ENCODE results near the gene RSPO1. TPM values are rescaled to one million over a fixed set of nuclear protein-coding genes. Genes with fewer than 3 reads are reported as not detected.

The RSPO1 gene
- total and polyA plus RNA-seq, 4 donors: 0.06 to 0.14 (median 0.08) TPM; not detected in 1

- H3K27me3 ChIP-seq (ENCODE audit: control insufficient read depth in 4 of 4, insufficient read depth in 4 of 4, low read length in 3 of 4): peaks cover 0 to 20% (median 11%) of the 10 kb centered on the region in 4 donors
- DNase-seq (ENCODE audit: low spot score): no peak
- H3K9ac ChIP-seq (ENCODE audit: low read depth in 1 of 2, low read length in 2 of 2): no peak overlapping the region
- H3K4me3 ChIP-seq (ENCODE audit: low read depth in 1 of 3, low read length in 3 of 3): no peak overlapping the region
- TF ChIP-seq FOXA1 (IDR thresholded peaks at IDR 0.05) (no peak), REST (IDR thresholded peaks at IDR 0.05) (no peak), JUND (IDR thresholded peaks at IDR 0.05) (no peak), GABPA (IDR thresholded peaks at IDR 0.05 in 1 of 2, conservative IDR thresholded peaks at IDR 0.05 in 1 of 2) (no peak), SP1 (IDR thresholded peaks at IDR 0.05) (no peak), YY1 (IDR thresholded peaks at IDR 0.05) (no peak), MAX (IDR thresholded peaks at IDR 0.05) (no peak), HNF4G (IDR thresholded peaks at IDR 0.05) (no peak)
- H3K9me3 ChIP-seq (ENCODE audit: control insufficient read depth in 4 of 4, low read length in 3 of 4): no peaks in the 10 kb centered on the region
- no peaks in the 10 kb centered on the region for H3K36me3 ChIP-seq (ENCODE audit: control insufficient read depth in 4 of 4, insufficient read depth in 3 of 4, low read depth in 1 of 4, low read length in 3 of 4)
- H3K27ac ChIP-seq (ENCODE audit: low read depth in 1 of 2, low read length in 2 of 2): no peak overlapping the region
- H3K4me1 ChIP-seq (ENCODE audit: control insufficient read depth in 4 of 4, insufficient read depth in 4 of 4, low read length in 3 of 4): peaks cover 0 to 11% (median 8%) of the 10 kb centered on the region in 4 donors
Measured at GRCh38 chr1:37629008-37629407, 5.7 kb downstream of the RSPO1 start.

DNA sequence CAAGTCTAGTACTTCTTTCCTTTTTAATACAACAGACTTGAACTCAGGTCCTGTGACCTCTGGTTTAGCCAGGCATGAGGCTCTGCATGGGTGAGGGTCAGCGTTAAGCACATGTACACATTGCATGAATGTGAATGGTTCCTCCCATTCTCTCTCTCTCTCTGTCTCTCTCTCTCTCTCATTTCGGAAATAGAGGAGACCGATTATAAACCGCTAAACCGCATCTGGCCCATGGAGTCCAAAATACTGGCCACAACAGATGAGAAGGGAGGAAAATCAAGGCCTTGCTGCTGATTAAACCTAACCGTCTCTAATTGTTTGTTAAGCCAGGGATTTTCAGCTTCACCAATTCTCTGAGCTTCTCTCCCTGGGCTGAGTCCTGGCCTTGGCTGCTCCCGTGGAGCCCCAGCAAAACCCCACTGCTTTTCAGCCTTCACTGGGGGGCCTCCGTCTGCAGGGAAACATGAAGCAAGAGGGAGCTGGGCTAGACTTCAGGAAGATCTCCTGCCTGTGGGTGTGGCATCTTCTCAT lies 6.6 kb downstream of the RSPO1 start:
- Histone ChIP-seq H3K27me3 (ENCODE audit: control insufficient read depth in 4 of 4, insufficient read depth in 4 of 4, low read length in 3 of 4) (peaks cover 0 to 20% (median 6%) of the 10 kb centered on the region in 4 donors), H3K9ac (ENCODE audit: low read depth in 1 of 2, low read length in 2 of 2) (no peak overlapping the region), H3K27ac (ENCODE audit: low read depth in 1 of 2, low read length in 2 of 2) (no peak overlapping the region), H3K36me3 (ENCODE audit: control insufficient read depth in 4 of 4, insufficient read depth in 3 of 4, low read depth in 1 of 4, low read length in 3 of 4) (no peaks in the 10 kb centered on the region), H3K4me3 (ENCODE audit: low read depth in 1 of 3, low read length in 3 of 3) (no peak overlapping the region), H3K4me1 (ENCODE audit: control insufficient read depth in 4 of 4, insufficient read depth in 4 of 4, low read length in 3 of 4) (peaks cover 0 to 11% (median 8%) of the 10 kb centered on the region in 4 donors), H3K9me3 (ENCODE audit: control insufficient read depth in 4 of 4, low read length in 3 of 4) (no peaks in the 10 kb centered on the region)
- WGBS: 73% methylated on average over 8 of the region's 8 CpGs
- TF ChIP-seq JUND (IDR thresholded peaks at IDR 0.05) (no peak), TAF1 (conservative IDR thresholded peaks at IDR 0.05) (no peak), YY1 (IDR thresholded peaks at IDR 0.05) (no peak), FOXA2 (IDR thresholded peaks at IDR 0.05) (no peak), REST (IDR thresholded peaks at IDR 0.05) (no peak), CTCF (IDR thresholded peaks at IDR 0.05; ENCODE audit: low read depth, low read length, missing input control) (no peak), EGR1 (IDR thresholded peaks at IDR 0.05; ENCODE audit: low read depth in 2 of 2) (no peak), GABPA (IDR thresholded peaks at IDR 0.05 in 1 of 2, conservative IDR thresholded peaks at IDR 0.05 in 1 of 2) (no peak), RAD21 (IDR thresholded peaks at IDR 0.05) (no peak), HNF4A (conservative IDR thresholded peaks at IDR 0.05) (no peak), NR2F2 (IDR thresholded peaks at IDR 0.05) (no peak), RXRA (IDR thresholded peaks at IDR 0.05) (no peak), HNF4G (IDR thresholded peaks at IDR 0.05) (no peak), SP1 (IDR thresholded peaks at IDR 0.05) (no peak), MAX (IDR thresholded peaks at IDR 0.05) (no peak), FOXA1 (IDR thresholded peaks at IDR 0.05) (no peak)
- TF ChIP-seq, protein P1, sequence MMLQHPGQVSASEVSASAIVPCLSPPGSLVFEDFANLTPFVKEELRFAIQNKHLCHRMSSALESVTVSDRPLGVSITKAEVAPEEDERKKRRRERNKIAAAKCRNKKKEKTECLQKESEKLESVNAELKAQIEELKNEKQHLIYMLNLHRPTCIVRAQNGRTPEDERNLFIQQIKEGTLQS (IDR thresholded peaks at IDR 0.05): no peak
- TF ChIP-seq, protein P2, sequence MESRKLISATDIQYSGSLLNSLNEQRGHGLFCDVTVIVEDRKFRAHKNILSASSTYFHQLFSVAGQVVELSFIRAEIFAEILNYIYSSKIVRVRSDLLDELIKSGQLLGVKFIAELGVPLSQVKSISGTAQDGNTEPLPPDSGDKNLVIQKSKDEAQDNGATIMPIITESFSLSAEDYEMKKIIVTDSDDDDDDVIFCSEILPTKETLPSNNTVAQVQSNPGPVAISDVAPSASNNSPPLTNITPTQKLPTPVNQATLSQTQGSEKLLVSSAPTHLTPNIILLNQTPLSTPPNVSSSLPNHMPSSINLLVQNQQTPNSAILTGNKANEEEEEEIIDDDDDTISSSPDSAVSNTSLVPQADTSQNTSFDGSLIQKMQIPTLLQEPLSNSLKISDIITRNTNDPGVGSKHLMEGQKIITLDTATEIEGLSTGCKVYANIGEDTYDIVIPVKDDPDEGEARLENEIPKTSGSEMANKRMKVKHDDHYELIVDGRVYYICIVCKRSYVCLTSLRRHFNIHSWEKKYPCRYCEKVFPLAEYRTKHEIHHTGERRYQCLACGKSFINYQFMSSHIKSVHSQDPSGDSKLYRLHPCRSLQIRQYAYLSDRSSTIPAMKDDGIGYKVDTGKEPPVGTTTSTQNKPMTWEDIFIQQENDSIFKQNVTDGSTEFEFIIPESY (IDR thresholded peaks at IDR 0.05): no peak
- no peak for DNase-seq (ENCODE audit: low spot score)

All from liver (tissue), 9 donors.